Skeletal muscle tissue (tissue), 4 donors: ENCODE measurements around the gene DDX31. TPM values are rescaled to one million over a fixed set of nuclear protein-coding genes. Genes with fewer than 3 reads are reported as not detected.
"Not testable (repeated sequence)": the region's sequence is repeated elsewhere in the genome, so short reads cannot be mapped to it uniquely, and the experiment has no call there.

ENCODE experiments used
- H3K27ac ChIP-seq: one replicate; pipeline ENCODE4 v1.7.0; 2013; ENCODE audit warnings: mild to moderate bottlenecking, low read depth, low read length, inconsistent platforms
- H3K27me3 ChIP-seq, 3 donors: one replicate each; pipeline ENCODE4 v1.7.0; 2013; ENCODE audit warnings: low read length in 3 of 3; ENCODE audit not compliant: control insufficient read depth in 3 of 3, insufficient read depth in 3 of 3
- H3K36me3 ChIP-seq, 3 donors: one replicate each; pipeline ENCODE4 v1.7.0; 2013; ENCODE audit warnings: low read length in 3 of 3; ENCODE audit not compliant: control insufficient read depth in 3 of 3, insufficient read depth in 3 of 3
- H3K4me1 ChIP-seq, 3 donors: one replicate each; pipeline ENCODE4 v1.7.0; 2013; ENCODE audit warnings: low read length in 3 of 3, mild to moderate bottlenecking in 3 of 3; ENCODE audit not compliant: control insufficient read depth in 3 of 3, insufficient read depth in 3 of 3
- H3K4me3 ChIP-seq, 3 donors: one replicate each; pipeline ENCODE4 v1.7.0; 2013; ENCODE audit warnings: low read length in 3 of 3
- H3K9ac ChIP-seq, 3 donors: one replicate each; pipeline ENCODE4 v1.7.0; 2013; ENCODE audit warnings: low read length in 3 of 3, mild to moderate bottlenecking in 3 of 3, moderate library complexity in 2 of 3, low read depth in 1 of 3
- H3K9me3 ChIP-seq, 3 donors: one replicate each; pipeline ENCODE4 v1.7.0; 2013; ENCODE audit warnings: low read length in 3 of 3; ENCODE audit not compliant: control insufficient read depth in 3 of 3
- total RNA-seq: library from RNA; depleted of rRNA; stranded (reverse); fragments of >200 nt; gene quantifications from one replicate; pipeline ENCODE4 v1.2.3, GENCODE V29; 2014
- donor health status: Osteomylitis.

DDX31 gene
- total RNA-seq, result 6.3 TPM

DNA sequence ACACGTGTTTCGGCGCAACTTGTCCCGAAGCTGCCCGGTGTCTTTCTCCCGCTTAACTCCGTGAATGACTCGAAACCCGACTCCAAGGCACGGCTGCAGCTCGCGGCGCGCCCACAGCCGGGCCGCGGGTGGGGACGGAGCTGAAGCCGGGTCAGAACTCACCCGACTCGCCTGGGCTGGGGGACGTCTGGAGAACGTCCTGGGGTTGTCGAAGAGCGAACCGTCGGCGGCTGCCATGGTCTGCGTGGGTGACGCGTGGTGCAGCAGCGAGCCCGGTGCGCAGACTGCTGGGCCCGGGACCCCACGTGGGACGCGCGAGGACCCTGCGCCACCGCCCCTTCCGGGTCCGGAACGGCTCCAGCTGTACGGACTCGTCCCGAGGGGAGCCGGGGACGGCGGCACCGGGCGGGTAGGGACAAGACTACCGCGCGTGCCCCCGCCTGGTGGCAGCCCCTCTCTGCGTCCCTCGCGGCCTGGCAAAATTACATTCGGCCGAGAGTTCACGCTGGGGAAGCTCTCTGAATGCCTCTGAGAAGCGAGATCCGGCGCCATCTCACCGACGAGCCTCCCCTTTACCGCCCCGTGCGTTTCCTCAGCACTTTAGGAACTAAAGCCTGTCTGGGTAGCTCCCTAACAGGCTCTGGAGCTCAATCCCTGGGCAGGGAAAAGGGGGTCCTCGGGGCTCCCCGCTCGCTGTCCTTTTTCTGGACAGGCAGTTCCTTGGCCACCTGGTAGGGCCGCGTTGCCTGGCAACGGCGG is at the start of gene DDX31:
TSS of gene DDX31 (minus strand) at position 286 of the 759 bp plus-strand sequence. CDS start at position 237, 49 bp downstream.
- Histone ChIP-seq H3K9me3 (no peaks in the 10 kb centered on the region), H3K4me1 (peaks cover 16 to 34% (median 23%) of the 10 kb centered on the region in 3 donors), H3K27ac (peak within 1 kb of the TSS; percentile 98), H3K36me3 (no peaks in the 10 kb centered on the region), H3K4me3 (peak within 1 kb of the TSS; percentile 94 to 99 (median 98)), H3K9ac (peak within 1 kb of the TSS; percentile 96 to 99 (median 98)), H3K27me3 (no peaks in the 10 kb centered on the region)

DNA sequence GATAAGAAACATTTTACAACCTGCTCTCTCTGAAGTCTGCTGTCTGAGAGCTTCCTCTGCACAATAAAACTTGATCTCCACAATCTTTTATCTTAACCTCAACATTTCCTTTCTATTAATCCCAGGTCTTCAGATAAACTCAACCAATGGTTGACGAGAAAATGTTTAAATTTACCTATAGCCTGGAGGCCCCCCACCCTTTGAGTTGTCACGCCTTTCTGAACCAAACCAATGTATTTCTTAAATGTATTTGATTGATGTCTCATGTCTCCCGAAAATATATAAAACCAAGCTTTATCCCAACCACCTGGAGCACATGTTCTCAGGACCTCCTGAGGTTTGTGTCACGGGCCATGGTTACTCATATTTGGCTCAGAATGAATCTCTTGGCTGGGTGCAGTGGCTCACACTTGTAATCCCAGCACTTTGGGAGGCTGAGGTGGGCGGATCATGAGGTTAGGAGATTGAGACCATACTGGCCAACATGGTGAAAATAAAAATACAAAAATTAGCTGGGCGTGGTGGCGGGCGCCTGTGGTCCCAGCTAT is 48.7 kb upstream of the DDX31 start:
- not testable (repeated sequence) for H3K4me1 ChIP-seq, H3K9ac ChIP-seq, H3K4me3 ChIP-seq, H3K9me3 ChIP-seq, H3K36me3 ChIP-seq, H3K27ac ChIP-seq
- H3K27me3 ChIP-seq, result peaks cover 24 to 29% (median 27%) of the 10 kb centered on the region in 3 donors

DNA sequence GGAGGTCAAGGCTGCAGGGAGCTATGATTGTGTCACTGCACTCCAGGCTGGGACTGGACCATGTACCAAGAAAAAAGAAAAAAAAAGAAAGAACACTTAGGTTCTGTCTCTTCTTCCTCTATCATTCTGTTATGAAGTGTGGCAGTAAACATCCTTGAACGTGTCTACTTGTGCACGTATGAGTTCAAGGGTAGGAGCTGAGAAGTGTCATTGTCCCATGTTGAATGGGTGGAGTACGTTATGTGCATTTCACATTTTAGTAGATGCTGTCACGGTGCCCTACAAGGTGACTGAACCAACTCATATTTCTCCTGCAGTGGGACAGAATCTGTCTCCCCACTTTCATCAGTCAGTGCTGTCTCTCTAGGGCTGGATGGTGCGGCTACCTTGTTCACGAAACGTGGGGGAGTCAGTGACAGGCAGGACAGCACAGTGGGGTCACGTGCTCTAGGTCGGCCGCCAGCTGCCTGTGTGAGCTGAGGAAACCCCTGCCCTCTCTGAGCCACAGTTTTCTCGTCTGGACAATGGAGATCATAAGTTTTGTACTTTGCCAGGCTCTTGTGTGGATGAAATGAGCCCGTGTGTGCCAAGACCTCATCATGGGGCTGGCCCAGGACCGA is 47.7 kb upstream of the DDX31 start:
- Histone ChIP-seq H3K27me3 (peaks cover 21 to 23% (median 21%) of the 10 kb centered on the region in 3 donors), H3K9ac (no peak overlapping the region), H3K27ac (no peak overlapping the region), H3K9me3 (no peaks in the 10 kb centered on the region), H3K4me3 (no peak overlapping the region), H3K4me1 (no peaks in the 10 kb centered on the region), H3K36me3 (no peaks in the 10 kb centered on the region)

DNA sequence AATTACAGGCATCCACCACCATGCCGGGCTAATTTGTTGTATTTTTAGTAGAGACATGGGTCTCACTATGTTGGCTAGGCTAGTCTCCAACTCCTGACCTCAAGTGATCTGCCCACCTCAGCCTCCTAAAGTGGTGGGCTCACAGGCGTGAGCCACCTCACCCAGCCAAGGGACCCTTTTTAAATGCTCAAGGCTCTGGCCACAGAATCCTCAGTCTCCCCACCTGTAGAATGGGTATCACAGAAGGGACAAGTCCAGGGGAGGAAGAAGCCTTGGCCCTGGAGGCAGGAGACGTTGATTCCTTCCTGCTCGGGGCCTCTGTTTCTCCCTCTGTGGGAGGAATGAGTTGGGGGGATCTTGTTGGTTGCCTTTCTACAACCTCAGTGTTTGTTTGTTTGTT is 46.2 kb upstream of the DDX31 start:
- no peak overlapping the region for H3K27ac ChIP-seq
- H3K4me3 ChIP-seq, result no peak overlapping the region
- H3K36me3 ChIP-seq, result no peaks in the 10 kb centered on the region
- no peaks in the 10 kb centered on the region for H3K4me1 ChIP-seq
- no peak overlapping the region for H3K9ac ChIP-seq
- peaks cover 15 to 18% (median 16%) of the 10 kb centered on the region in 3 donors for H3K27me3 ChIP-seq
- no peaks in the 10 kb centered on the region for H3K9me3 ChIP-seq

DNA sequence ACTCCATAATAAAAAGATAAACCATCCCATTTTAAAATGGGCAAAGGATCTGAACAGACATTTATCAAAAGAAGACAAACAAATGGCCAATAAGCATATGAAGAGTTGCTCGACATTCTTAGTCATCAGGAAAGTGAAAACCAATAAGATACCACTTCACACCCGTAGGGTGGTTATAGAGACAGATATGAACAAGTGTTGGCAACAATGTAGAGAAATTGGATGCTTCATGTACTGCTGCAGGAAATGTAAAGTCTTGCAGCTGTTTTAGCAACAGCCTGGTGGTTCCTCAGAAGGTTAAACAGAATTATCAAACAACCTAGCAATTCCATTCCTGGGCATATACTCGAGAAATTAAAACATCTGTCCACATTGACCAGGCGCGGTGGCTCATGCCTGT is 43.0 kb upstream of the DDX31 start:
- no peak overlapping the region for H3K27ac ChIP-seq
- H3K4me1 ChIP-seq, result no peaks in the 10 kb centered on the region
- peaks cover 13 to 19% (median 16%) of the 10 kb centered on the region in 3 donors for H3K27me3 ChIP-seq
- H3K9ac ChIP-seq, result no peak overlapping the region
- H3K9me3 ChIP-seq, result no peaks in the 10 kb centered on the region
- H3K4me3 ChIP-seq, result no peak overlapping the region
- no peaks in the 10 kb centered on the region for H3K36me3 ChIP-seq

DNA sequence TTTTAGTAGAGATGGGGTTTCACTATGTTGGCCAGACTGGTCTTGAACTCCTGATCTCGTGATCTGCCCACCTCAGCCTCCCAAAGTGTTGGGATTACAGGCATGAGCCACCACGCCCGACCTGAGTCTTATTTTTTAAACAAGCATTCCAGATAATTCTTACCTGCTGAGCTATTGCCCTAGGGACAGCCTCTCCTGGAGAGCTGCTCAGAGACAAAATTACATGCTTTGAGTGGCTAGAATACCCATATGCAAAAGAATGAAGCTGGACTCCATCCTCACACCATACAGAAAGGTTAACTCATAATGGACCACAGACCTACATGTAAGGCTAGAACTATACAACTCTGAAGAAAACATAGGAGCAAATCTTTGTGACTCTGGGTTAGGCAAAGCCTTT is 42.1 kb upstream of the DDX31 start:
- Histone ChIP-seq H3K27ac (no peak overlapping the region), H3K9me3 (no peaks in the 10 kb centered on the region)

DNA sequence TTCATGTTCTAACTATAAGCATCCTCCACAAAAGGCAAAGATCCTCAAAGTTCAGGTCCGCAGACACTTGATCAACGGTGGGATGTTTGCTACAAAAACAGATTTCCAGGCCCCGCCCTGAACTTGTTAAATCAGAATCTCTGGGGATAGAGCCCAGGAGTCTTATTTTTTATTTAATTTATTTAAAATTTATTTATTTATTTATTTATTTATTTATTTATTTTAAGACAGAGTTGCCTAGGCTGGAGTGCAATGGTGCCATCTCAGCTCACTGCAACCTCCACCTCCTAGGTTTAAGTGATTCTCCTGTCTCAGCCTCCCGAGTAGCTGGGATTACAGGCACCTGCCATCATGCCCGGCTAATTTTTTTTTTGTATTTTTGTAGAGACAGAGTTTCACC is 41.4 kb upstream of the DDX31 start:
- not testable (repeated sequence) for H3K4me3 ChIP-seq, H3K36me3 ChIP-seq, H3K4me1 ChIP-seq, H3K9me3 ChIP-seq, H3K27ac ChIP-seq, H3K9ac ChIP-seq
- H3K27me3 ChIP-seq, result peaks cover 11 to 16% (median 15%) of the 10 kb centered on the region in 3 donors

More for the DNA sequence above, 42.1 kb upstream of the DDX31 start:
- Histone ChIP-seq H3K9ac (no peak overlapping the region), H3K4me3 (no peak overlapping the region), H3K4me1 (no peaks in the 10 kb centered on the region), H3K36me3 (no peaks in the 10 kb centered on the region), H3K27me3 (peaks cover 8 to 12% (median 12%) of the 10 kb centered on the region in 3 donors)

DNA sequence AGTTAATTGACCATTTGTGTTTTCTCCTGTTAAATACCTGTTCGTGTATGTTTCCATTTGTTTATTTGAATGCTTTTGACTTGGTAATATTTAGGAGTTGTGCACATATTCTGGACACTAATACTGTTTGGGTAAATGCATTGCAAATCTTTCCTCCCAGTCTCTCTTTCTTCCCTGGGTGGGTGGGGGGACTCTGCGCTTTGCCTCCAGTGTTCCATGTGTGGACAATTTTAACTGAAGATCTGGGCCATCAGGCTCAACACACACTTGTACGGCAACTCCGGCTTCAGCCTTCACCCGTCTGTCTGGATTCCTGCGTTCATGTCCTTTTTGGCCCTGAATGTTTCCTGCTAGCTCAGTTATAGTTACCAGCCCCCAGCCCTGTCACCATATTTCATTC is 40.5 kb upstream of the DDX31 start:
- Histone ChIP-seq H3K9ac (no peak overlapping the region), H3K4me3 (no peak overlapping the region), H3K27me3 (peaks cover 8 to 20% (median 15%) of the 10 kb centered on the region in 3 donors), H3K36me3 (no peaks in the 10 kb centered on the region), H3K27ac (no peak overlapping the region), H3K4me1 (no peaks in the 10 kb centered on the region), H3K9me3 (no peaks in the 10 kb centered on the region)

DNA sequence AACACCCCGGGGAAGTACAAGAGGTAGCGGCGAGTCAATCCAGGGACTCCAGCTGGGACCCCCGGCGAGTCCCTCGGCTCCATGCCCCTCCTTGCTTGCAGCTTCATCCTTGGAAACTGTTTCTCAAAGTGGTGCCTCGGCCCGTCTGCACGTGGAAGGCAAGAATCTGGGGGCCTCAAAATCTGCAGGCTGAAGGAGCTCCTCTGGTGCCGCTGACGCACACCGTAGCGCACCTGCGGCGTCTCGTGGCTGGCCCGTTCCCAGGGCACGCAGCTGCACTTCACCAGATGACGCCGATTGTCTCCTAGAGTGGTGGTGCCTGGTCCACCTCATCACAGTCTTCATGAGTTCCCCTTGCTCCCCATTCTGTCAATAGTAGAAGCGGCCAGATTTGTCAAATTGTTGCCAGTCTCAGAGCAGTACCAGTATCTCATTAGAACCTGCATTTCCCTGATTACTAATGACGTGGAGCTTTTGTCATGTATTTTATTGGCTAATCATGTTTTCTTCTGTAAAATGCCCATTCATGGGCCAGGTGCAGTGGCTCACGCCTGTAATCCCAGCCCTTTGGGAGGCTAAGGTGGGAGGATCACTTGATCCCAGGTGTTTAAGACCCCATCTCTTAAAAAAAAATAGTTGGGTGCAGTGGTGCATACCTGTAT is 39.1 kb upstream of the DDX31 start:
- no peak overlapping the region for H3K4me3 ChIP-seq
- H3K27me3 ChIP-seq, result peaks cover 8 to 22% (median 15%) of the 10 kb centered on the region in 3 donors
- no peaks in the 10 kb centered on the region for H3K36me3 ChIP-seq
- H3K4me1 ChIP-seq, result no peaks in the 10 kb centered on the region
- no peak overlapping the region for H3K27ac ChIP-seq
- no peaks in the 10 kb centered on the region for H3K9me3 ChIP-seq
- H3K9ac ChIP-seq, result no peak overlapping the region

DNA sequence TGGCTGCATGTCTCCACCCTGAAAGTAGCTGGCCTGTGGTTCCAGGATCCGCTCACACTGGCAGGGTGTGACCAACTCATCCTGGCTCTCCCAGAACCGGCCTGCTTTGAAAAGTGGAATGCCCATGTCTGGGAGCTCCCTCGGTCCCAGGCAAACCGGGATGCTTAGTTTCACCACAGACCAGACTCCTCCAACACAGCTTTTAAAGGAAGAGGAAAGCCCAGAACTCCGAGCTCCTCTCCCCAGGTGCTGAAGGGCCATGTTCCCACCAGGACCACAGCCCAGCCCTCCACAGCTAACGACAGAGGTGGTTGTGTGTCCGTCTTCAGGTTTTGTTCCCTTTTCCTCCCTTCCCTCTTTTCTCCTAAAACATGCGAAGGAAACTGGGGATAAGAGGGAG is 38.5 kb upstream of the DDX31 start:
- Histone ChIP-seq H3K27ac (no peak overlapping the region), H3K9me3 (no peaks in the 10 kb centered on the region), H3K36me3 (no peaks in the 10 kb centered on the region), H3K9ac (no peak overlapping the region), H3K4me1 (no peaks in the 10 kb centered on the region), H3K27me3 (peaks cover 8 to 22% (median 15%) of the 10 kb centered on the region in 3 donors), H3K4me3 (no peak overlapping the region)
